Vagina (tissue), 2 donors: ENCODE data around the gene SMIM32. TPM values are rescaled to one million over a fixed set of nuclear protein-coding genes. Genes with fewer than 3 reads are reported as not detected.

Source experiments
- DNase-seq, 2 donors: peaks; one replicate each; pipeline ENCODE4 v3.0.0-alpha.2; 2017; ENCODE audit errors: extremely low spot score in 2 of 2
- H3K27ac ChIP-seq: fragments of 200-600 bp; sonication (generic); one replicate; pipeline ENCODE4 v1.5.1; 2019
- H3K27me3 ChIP-seq: fragments of 200-600 bp; sonication (generic); one replicate; pipeline ENCODE4 v1.5.1; 2019
- H3K36me3 ChIP-seq, 2 donors: fragments of 200-600 bp; sonication (generic); one replicate each; pipeline ENCODE4 v1.5.1; 2017 to 2019
- H3K4me1 ChIP-seq: fragments of 200-600 bp; sonication (generic); one replicate; pipeline ENCODE4 v1.5.1; 2019
- H3K4me3 ChIP-seq, 2 donors: fragments of 200-600 bp; sonication (generic); 1 replicate in 1 of 2; 2 replicates in 1 of 2; pipeline ENCODE4 v1.5.1; 2016 to 2019
- H3K9me3 ChIP-seq: fragments of 200-600 bp; sonication (generic); one replicate; pipeline ENCODE4 v1.5.1; 2019
- POLR2A ChIP-seq, 2 donors: fragments of 450-650 bp; IDR thresholded peaks; one replicate each; pipeline ENCODE4 v1.6.1; 2017; ENCODE audit warnings: antibody characterized with exemption in 2 of 2, mild to moderate bottlenecking in 2 of 2, moderate library complexity in 2 of 2
- POLR2AphosphoS5 ChIP-seq, 2 donors: sonication (generic); formaldehyde crosslinking; IDR thresholded peaks; one replicate each; pipeline ENCODE4 v1.9.0; 2017; ENCODE audit warnings: antibody characterized with exemption in 2 of 2, mild to moderate bottlenecking in 2 of 2, low read depth in 1 of 2; ENCODE audit not compliant: insufficient read depth in 1 of 2
- intact Hi-C: fragments of 100-400 bp; cut with DNase I; formaldehyde crosslinking; loops from one replicate; pipeline ENCODE4 v1.15.1; 2023
- total RNA-seq: library from RNA; depleted of rRNA; stranded (reverse); fragments of >200 nt; gene quantifications from one replicate; pipeline ENCODE4 v1.2.3, GENCODE V29; 2016
- TF ChIP-seq, protein P1 (sequence below), 3 experiments: fragments of 450-650 bp in 2 of 3; fragments of 200-600 bp in 1 of 3; sonication (generic) in 1 of 3; IDR thresholded peaks; one replicate each; pipeline ENCODE4 v1.5.1; 2017 to 2019; ENCODE audit warnings: antibody characterized with exemption in 3 of 3, mild to moderate bottlenecking in 2 of 3, moderate library complexity in 2 of 3

The SMIM32 gene
- total RNA-seq, 1 donor from 2014 or later = not detected

DNA sequence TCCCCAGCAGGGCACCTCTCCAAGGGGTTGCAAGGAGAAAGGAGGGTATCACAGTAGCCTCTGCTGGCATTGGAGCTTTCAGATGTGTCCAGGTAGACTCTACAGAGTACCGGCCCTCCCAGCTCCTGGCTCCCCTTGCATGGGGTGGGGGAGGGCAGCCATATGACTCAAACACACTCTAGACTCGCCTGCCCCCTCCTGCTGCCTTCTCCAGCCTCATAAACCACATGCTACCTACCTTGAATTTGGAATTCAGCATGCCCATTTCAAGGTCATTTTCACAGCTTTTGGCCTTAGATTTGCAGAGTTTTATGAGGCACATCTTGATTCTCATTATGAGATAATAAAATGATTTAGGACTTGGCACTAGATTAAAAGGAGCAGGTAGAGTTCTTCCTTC, 32.8 kb upstream of the SMIM32 start:
- TF ChIP-seq POLR2AphosphoS5 (IDR thresholded peaks at IDR 0.05; ENCODE audit: insufficient read depth in 1 of 2, low read depth in 1 of 2) = no peak
- TF ChIP-seq, protein P1, sequence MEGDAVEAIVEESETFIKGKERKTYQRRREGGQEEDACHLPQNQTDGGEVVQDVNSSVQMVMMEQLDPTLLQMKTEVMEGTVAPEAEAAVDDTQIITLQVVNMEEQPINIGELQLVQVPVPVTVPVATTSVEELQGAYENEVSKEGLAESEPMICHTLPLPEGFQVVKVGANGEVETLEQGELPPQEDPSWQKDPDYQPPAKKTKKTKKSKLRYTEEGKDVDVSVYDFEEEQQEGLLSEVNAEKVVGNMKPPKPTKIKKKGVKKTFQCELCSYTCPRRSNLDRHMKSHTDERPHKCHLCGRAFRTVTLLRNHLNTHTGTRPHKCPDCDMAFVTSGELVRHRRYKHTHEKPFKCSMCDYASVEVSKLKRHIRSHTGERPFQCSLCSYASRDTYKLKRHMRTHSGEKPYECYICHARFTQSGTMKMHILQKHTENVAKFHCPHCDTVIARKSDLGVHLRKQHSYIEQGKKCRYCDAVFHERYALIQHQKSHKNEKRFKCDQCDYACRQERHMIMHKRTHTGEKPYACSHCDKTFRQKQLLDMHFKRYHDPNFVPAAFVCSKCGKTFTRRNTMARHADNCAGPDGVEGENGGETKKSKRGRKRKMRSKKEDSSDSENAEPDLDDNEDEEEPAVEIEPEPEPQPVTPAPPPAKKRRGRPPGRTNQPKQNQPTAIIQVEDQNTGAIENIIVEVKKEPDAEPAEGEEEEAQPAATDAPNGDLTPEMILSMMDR (IDR thresholded peaks at IDR 0.05) = no peak
- TF ChIP-seq POLR2A (IDR thresholded peaks at IDR 0.05) = no peak
- no peaks in the 10 kb centered on the region for H3K9me3 ChIP-seq
- H3K4me3 ChIP-seq = no peak overlapping the region
- intact Hi-C loops = no loop called here
- H3K27ac ChIP-seq = no peak overlapping the region
- no peaks in the 10 kb centered on the region for H3K36me3 ChIP-seq
- H3K27me3 ChIP-seq = no peaks in the 10 kb centered on the region
- no peak for DNase-seq
- H3K4me1 ChIP-seq = no peaks in the 10 kb centered on the region

DNA sequence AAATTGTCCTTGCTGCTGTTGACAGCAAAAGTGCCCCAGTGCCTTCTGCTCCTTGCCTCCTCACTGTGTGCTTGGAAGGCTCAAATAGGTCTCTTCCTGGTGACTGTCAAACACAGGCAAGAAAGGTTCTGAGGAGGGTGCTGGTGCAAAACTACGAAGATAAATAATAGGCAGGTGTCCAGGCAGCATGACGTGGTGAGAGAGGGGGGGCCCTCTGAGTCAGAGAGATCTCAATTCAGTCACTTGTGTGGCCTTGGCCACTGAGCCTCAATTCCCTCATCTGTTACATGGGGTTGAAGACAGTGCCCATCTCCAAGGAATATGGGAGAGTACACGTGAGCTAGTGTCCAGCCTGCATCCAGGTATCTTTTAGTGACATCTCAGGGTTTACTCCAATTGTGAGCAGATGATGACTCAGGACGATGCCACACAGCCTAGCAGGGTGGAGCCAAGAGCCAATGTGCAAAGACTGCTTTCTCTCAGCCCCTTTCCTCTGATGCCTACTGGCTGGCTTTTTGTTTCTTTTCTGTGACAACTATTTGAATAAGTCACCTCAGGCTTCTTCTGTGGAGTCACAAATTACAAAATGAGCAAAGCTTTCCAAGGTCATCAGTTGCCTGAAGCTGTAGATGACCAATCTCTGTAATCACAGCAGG, 29.7 kb upstream of the SMIM32 start:
- H3K36me3 ChIP-seq = no peaks in the 10 kb centered on the region
- H3K9me3 ChIP-seq = no peaks in the 10 kb centered on the region
- no peaks in the 10 kb centered on the region for H3K4me1 ChIP-seq
- no peak overlapping the region for H3K4me3 ChIP-seq
- DNase-seq = no peak
- intact Hi-C loops = no loop called here
- no peaks in the 10 kb centered on the region for H3K27me3 ChIP-seq
- no peak for TF ChIP-seq POLR2AphosphoS5 (IDR thresholded peaks at IDR 0.05; ENCODE audit: insufficient read depth in 1 of 2, low read depth in 1 of 2)
- TF ChIP-seq, protein P1 (IDR thresholded peaks at IDR 0.05) = no peak
- no peak for TF ChIP-seq POLR2A (IDR thresholded peaks at IDR 0.05)
- no peak overlapping the region for H3K27ac ChIP-seq

DNA sequence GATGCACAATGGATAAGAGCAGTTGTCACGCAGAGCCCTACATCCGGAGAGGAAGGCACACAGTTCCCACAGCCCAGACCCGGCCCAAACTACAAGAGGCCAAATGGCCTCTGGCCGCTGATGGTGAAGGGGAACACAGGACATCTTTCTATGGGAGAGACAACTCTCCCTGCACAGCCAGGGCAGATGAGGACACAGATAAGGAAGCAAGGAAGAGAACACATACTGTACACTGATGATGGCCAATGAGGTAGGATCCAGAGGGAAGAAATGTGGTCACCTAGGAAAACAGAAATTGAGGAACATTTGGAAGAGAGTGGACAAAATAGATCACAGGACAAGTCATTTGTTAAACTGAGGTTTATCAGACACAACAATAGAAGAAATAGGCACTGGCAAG, 28.4 kb upstream of the SMIM32 start:
- Histone ChIP-seq H3K36me3 (no peaks in the 10 kb centered on the region), H3K27ac (no peak overlapping the region), H3K4me1 (no peaks in the 10 kb centered on the region), H3K4me3 (no peak overlapping the region), H3K27me3 (no peaks in the 10 kb centered on the region), H3K9me3 (no peaks in the 10 kb centered on the region)
- intact Hi-C loops = no loop called here
- no peak for DNase-seq
- TF ChIP-seq POLR2A (IDR thresholded peaks at IDR 0.05) (no peak), POLR2AphosphoS5 (IDR thresholded peaks at IDR 0.05; ENCODE audit: insufficient read depth in 1 of 2, low read depth in 1 of 2) (no peak)
- TF ChIP-seq, protein P1 (IDR thresholded peaks at IDR 0.05) = no peak

DNA sequence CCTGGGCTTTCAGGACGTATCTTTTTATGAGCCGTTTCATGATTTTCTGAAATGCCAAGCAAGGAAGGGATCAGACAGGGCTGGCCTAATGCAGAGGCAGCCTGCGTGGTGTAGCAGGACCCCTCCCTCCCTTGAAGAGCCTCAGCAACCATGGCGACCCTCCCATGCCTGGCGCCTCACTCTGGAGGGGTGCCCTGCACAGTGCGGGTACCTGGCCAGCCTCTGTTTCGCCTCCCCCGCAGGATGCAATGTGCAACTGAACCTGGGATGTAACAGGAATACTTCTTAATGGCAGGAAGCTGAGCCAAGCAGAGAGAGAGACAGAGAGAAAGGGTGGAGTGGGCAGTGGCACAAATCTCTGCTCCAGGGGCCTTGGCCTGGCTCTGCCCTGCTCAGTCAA, 23.3 kb upstream of the SMIM32 start:
- no peaks in the 10 kb centered on the region for H3K4me1 ChIP-seq
- H3K27ac ChIP-seq = no peak overlapping the region
- no peaks in the 10 kb centered on the region for H3K36me3 ChIP-seq
- no peaks in the 10 kb centered on the region for H3K9me3 ChIP-seq
- intact Hi-C loops = no loop called here
- H3K27me3 ChIP-seq = no peaks in the 10 kb centered on the region
- TF ChIP-seq, protein P1 (IDR thresholded peaks at IDR 0.05) = no peak
- TF ChIP-seq POLR2AphosphoS5 (IDR thresholded peaks at IDR 0.05; ENCODE audit: insufficient read depth in 1 of 2, low read depth in 1 of 2) (no peak), POLR2A (IDR thresholded peaks at IDR 0.05) (no peak)
- no peak for DNase-seq
- no peak overlapping the region for H3K4me3 ChIP-seq

DNA sequence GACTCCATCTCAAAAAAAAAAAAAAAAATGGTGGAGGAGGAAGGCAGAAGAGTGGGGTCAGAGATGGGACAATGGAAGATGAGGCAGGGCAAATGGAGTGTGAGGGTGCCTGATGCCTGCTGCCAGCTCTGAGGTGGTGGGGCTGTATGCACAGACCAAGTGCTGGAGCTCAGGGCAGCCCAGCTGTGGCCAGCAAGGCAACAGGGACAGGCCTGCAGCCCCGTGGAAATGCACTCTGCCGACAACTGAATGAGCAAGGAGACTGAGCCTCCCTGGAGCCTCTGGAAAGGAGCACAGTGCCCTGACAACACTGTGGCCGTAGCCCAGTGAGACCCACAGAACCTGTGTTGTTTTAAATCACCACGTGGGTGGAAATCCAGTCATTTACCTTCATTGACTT, 22.9 kb upstream of the SMIM32 start:
- TF ChIP-seq POLR2A (IDR thresholded peaks at IDR 0.05) = no peak
- TF ChIP-seq POLR2AphosphoS5 (IDR thresholded peaks at IDR 0.05; ENCODE audit: insufficient read depth in 1 of 2, low read depth in 1 of 2) = no peak
- TF ChIP-seq, protein P1 (IDR thresholded peaks at IDR 0.05) = no peak
- Histone ChIP-seq H3K4me1 (no peaks in the 10 kb centered on the region), H3K9me3 (no peaks in the 10 kb centered on the region), H3K36me3 (no peaks in the 10 kb centered on the region), H3K27me3 (no peaks in the 10 kb centered on the region), H3K27ac (no peak overlapping the region), H3K4me3 (no peak overlapping the region)
- intact Hi-C loops = no loop called here
- DNase-seq = no peak
